ENCODE measurements around the gene SMYD2.

GRCh38 chr1:214271995-214272731 lies 8.8 kb upstream of the SMYD2 start:
- TF ChIP-seq CTCF (IDR thresholded peaks at IDR 0.05) (no peak), POLR2A (IDR thresholded peaks at IDR 0.05) (no peak)

Data from body of pancreas (tissue), 4 donors.